A549 (cell line): ENCODE data around the gene ARHGAP12.

Experiments used
- CHD4 ChIP-seq: fragments of 200-600 bp; sonication (generic); IDR thresholded peaks from 2 replicates; pipeline ENCODE4 v1.6.1; 2016; ENCODE audit warnings: antibody characterized with exemption, mild to moderate bottlenecking, borderline replicate concordance
- POLR2A ChIP-seq: IDR thresholded peaks from 2 replicates; pipeline ENCODE4 v1.6.1; 2012; ENCODE audit warnings: mild to moderate bottlenecking, low read length
- TF ChIP-seq, protein P1 (sequence below): fragments of 450-650 bp; IDR thresholded peaks from 2 replicates; pipeline ENCODE4 v1.6.1; 2014; ENCODE audit warnings: antibody characterized with exemption
- TF ChIP-seq, protein P2 (sequence below): fragments of >200 bp; sonication (Bioruptor Twin); formaldehyde crosslinking; IDR thresholded peaks from 3 replicates; pipeline ENCODE4 v1.5.1; 2016

DNA sequence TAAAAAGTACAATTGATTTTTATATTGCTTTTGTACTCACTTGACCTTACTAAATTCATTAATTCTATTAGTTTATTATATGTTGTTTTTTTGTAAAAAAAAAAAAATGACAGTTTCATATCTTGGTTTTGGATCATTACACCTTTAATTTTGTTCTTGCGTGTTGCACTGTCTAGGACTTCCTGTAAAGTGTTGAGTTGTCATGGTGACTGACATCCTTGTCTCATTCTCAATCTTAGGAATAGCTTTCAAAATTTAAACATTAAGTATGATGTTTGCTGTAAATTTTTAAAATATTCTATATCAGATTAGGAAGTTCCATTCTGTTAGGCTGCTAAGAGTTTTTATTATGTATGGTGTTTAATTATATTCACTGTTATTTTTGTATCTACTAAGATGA lies 139.1 kb downstream of the ARHGAP12 start:
- TF ChIP-seq POLR2A (no peak), CHD4 (no peak)
- TF ChIP-seq, protein P1, sequence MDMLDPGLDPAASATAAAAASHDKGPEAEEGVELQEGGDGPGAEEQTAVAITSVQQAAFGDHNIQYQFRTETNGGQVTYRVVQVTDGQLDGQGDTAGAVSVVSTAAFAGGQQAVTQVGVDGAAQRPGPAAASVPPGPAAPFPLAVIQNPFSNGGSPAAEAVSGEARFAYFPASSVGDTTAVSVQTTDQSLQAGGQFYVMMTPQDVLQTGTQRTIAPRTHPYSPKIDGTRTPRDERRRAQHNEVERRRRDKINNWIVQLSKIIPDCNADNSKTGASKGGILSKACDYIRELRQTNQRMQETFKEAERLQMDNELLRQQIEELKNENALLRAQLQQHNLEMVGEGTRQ, result no peak
- TF ChIP-seq, protein P2, sequence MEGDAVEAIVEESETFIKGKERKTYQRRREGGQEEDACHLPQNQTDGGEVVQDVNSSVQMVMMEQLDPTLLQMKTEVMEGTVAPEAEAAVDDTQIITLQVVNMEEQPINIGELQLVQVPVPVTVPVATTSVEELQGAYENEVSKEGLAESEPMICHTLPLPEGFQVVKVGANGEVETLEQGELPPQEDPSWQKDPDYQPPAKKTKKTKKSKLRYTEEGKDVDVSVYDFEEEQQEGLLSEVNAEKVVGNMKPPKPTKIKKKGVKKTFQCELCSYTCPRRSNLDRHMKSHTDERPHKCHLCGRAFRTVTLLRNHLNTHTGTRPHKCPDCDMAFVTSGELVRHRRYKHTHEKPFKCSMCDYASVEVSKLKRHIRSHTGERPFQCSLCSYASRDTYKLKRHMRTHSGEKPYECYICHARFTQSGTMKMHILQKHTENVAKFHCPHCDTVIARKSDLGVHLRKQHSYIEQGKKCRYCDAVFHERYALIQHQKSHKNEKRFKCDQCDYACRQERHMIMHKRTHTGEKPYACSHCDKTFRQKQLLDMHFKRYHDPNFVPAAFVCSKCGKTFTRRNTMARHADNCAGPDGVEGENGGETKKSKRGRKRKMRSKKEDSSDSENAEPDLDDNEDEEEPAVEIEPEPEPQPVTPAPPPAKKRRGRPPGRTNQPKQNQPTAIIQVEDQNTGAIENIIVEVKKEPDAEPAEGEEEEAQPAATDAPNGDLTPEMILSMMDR, result no peak
